Measurements from ENCODE around the gene PGAP6.

- TF ChIP-seq CTCF (IDR thresholded peaks at IDR 0.05; ENCODE audit: low read length) (no peak), EZH2phosphoT487 (IDR thresholded peaks at IDR 0.05; ENCODE audit: low read length) (no peak), EZH2 (optimal IDR thresholded peaks at IDR 0.05; ENCODE audit: low read depth, low read length) (no peak)
Observed at GRCh38 chr16:347203-347602, 34.6 kb downstream of the PGAP6 start.

All from MM.1S (cell line).